H9 (cell line): Measurements from ENCODE around the gene BICD2. TPM values are rescaled to one million over a fixed set of nuclear protein-coding genes. Genes with fewer than 3 reads are reported as not detected.

Source experiments
- DNase-seq: peaks from one replicate; pipeline ENCODE4 v3.0.0-alpha.2; 2017
- H2AFZ ChIP-seq: one replicate; pipeline ENCODE4 v1.6.1; 2013; ENCODE audit warnings: mild to moderate bottlenecking, low read length, control low read depth, moderate library complexity
- H2AK5ac ChIP-seq: 2 replicates; pipeline ENCODE4 v1.6.1; 2013; ENCODE audit warnings: low read length, control low read depth, mixed read lengths; ENCODE audit not compliant: insufficient read length
- H2BK120ac ChIP-seq: one replicate; pipeline ENCODE4 v1.6.1; 2013; ENCODE audit warnings: low read depth, mild to moderate bottlenecking, low read length, control low read depth, inconsistent platforms; ENCODE audit not compliant: poor library complexity, severe bottlenecking
- H2BK12ac ChIP-seq: 2 replicates; pipeline ENCODE4 v1.6.1; 2013; ENCODE audit warnings: low read length, control low read depth, mixed read lengths, low read depth; ENCODE audit not compliant: insufficient read length
- H2BK15ac ChIP-seq: 2 replicates; pipeline ENCODE4 v1.6.1; 2013; ENCODE audit warnings: low read depth, low read length, control low read depth
- H2BK20ac ChIP-seq: one replicate; pipeline ENCODE4 v1.6.1; 2013; ENCODE audit warnings: low read depth, mild to moderate bottlenecking, low read length, control low read depth, inconsistent platforms; ENCODE audit not compliant: poor library complexity, severe bottlenecking
- H2BK5ac ChIP-seq: 2 replicates; pipeline ENCODE4 v1.6.1; 2013; ENCODE audit warnings: low read length, control low read depth, mixed read lengths; ENCODE audit not compliant: insufficient read length
- H3K14ac ChIP-seq: 2 replicates; pipeline ENCODE4 v1.6.1; 2013; ENCODE audit warnings: low read length, control low read depth; ENCODE audit not compliant: insufficient read depth
- H3K18ac ChIP-seq: 2 replicates; pipeline ENCODE4 v1.6.1; 2013; ENCODE audit warnings: low read depth, mild to moderate bottlenecking, mixed read lengths, low read length, control low read depth; ENCODE audit not compliant: insufficient read length
- H3K23ac ChIP-seq: 2 replicates; pipeline ENCODE4 v1.6.1; 2013; ENCODE audit warnings: low read length, control low read depth, mixed read lengths, low read depth; ENCODE audit not compliant: insufficient read length
- H3K23me2 ChIP-seq: 2 replicates; pipeline ENCODE4 v1.6.1; 2013; ENCODE audit warnings: low read depth, mild to moderate bottlenecking, mixed read lengths, low read length, control low read depth; ENCODE audit not compliant: insufficient read length, poor library complexity, severe bottlenecking
- H3K27ac ChIP-seq: 2 replicates; pipeline ENCODE4 v1.5.1; 2013; ENCODE audit warnings: low read length, control low read depth, mixed read lengths, low read depth; ENCODE audit not compliant: insufficient read length
- H3K27me3 ChIP-seq: 2 replicates; pipeline ENCODE4 v1.6.1; 2013; ENCODE audit warnings: low read length, control low read depth, inconsistent platforms; ENCODE audit not compliant: insufficient read depth
- H3K4ac ChIP-seq: 2 replicates; pipeline ENCODE4 v1.6.1; 2013; ENCODE audit warnings: low read depth, mild to moderate bottlenecking, control low read depth, inconsistent platforms, low read length, moderate library complexity
- H3K4me1 ChIP-seq: 2 replicates; pipeline ENCODE4 v1.6.1; 2013; ENCODE audit warnings: low read length, control low read depth, inconsistent platforms; ENCODE audit not compliant: insufficient read depth
- H3K4me2 ChIP-seq: 2 replicates; pipeline ENCODE4 v1.6.1; 2013; ENCODE audit warnings: low read length, control low read depth, mixed read lengths; ENCODE audit not compliant: insufficient read length, insufficient read depth
- H3K56ac ChIP-seq: 2 replicates; pipeline ENCODE4 v1.6.1; 2013; ENCODE audit warnings: low read depth, mild to moderate bottlenecking, mixed read lengths, low read length, control low read depth; ENCODE audit not compliant: insufficient read length
- H3K79me1 ChIP-seq: 2 replicates; pipeline ENCODE4 v1.6.1; 2013; ENCODE audit warnings: low read depth, mild to moderate bottlenecking, moderate library complexity, low read length, control low read depth, inconsistent platforms; ENCODE audit not compliant: insufficient read depth, poor library complexity, severe bottlenecking
- H3K79me2 ChIP-seq: 2 replicates; pipeline ENCODE4 v1.6.1; 2013; ENCODE audit warnings: low read length, control low read depth, inconsistent platforms; ENCODE audit not compliant: insufficient read depth
- H3K9ac ChIP-seq: 2 replicates; pipeline ENCODE4 v1.6.1; 2013; ENCODE audit warnings: low read length, control low read depth, mixed read lengths; ENCODE audit not compliant: insufficient read length; ENCODE audit errors: extremely low read depth
- H3K9me3 ChIP-seq: one replicate; pipeline ENCODE4 v1.6.1; 2013; ENCODE audit warnings: low read depth, low read length, inconsistent platforms; ENCODE audit not compliant: control insufficient read depth
- H3T11ph ChIP-seq: one replicate; pipeline ENCODE4 v1.6.1; 2013; ENCODE audit warnings: mild to moderate bottlenecking, low read length, control low read depth, inconsistent platforms
- H4K20me1 ChIP-seq: one replicate; pipeline ENCODE4 v1.6.1; 2013; ENCODE audit not compliant: control insufficient read depth, insufficient read length, insufficient read depth
- H4K5ac ChIP-seq: 2 replicates; pipeline ENCODE4 v1.6.1; 2013; ENCODE audit warnings: low read depth, mild to moderate bottlenecking, mixed read lengths, low read length, control low read depth; ENCODE audit not compliant: insufficient read length
- H4K8ac ChIP-seq: replicated peaks from 2 replicates; pipeline ENCODE4 v1.6.1; 2013; ENCODE audit warnings: low read length, control low read depth, mixed read lengths, low read depth; ENCODE audit not compliant: insufficient read length
- H4K91ac ChIP-seq: 2 replicates; pipeline ENCODE4 v1.6.1; 2013; ENCODE audit warnings: low read depth, mild to moderate bottlenecking, moderate library complexity, mixed read lengths, low read length, control low read depth; ENCODE audit not compliant: insufficient read length
- H3K27ac Mint-ChIP-seq, 3 experiments: 2 replicates in 2 of 3; 3 replicates in 1 of 3; pipeline ENCODE4 v1.8.0; 2020 to 2021; ENCODE audit warnings: mixed read lengths in 3 of 3, mild to moderate bottlenecking in 1 of 3, moderate library complexity in 1 of 3
- H3K27me3 Mint-ChIP-seq: 2 replicates; pipeline ENCODE4 v1.8.0; 2021; ENCODE audit warnings: low read depth, mild to moderate bottlenecking, moderate library complexity, mixed read lengths
- H3K36me3 Mint-ChIP-seq, 3 experiments: 2 replicates in 2 of 3; 3 replicates in 1 of 3; pipeline ENCODE4 v1.8.0; 2020 to 2021; ENCODE audit warnings: low read depth in 3 of 3, mixed read lengths in 3 of 3; ENCODE audit not compliant: insufficient read depth in 1 of 3
- H3K4me1 Mint-ChIP-seq, 2 experiments: 2 replicates each; pipeline ENCODE4 v1.8.0; 2020; ENCODE audit warnings: mixed read lengths in 2 of 2
- H3K4me3 Mint-ChIP-seq, 2 experiments: 2 replicates in 1 of 2; 3 replicates in 1 of 2; pipeline ENCODE4 v1.8.0; 2020 to 2021; ENCODE audit warnings: mild to moderate bottlenecking in 2 of 2, mixed read lengths in 2 of 2, moderate library complexity in 1 of 2
- H3K9me3 Mint-ChIP-seq, 2 experiments: 2 replicates in 1 of 2; 3 replicates in 1 of 2; pipeline ENCODE4 v1.8.0; 2020; ENCODE audit warnings: mild to moderate bottlenecking in 2 of 2, mixed read lengths in 2 of 2, moderate library complexity in 1 of 2
- WGBS: extraction: QIAGEN DNeasy Blood & Tissue Kit; methylation state at CpG from one replicate; pipeline ENCODE4 v1.1.7; 2013; ENCODE audit warnings: missing lambda C conversion rate, low lambda C conversion rate, mixed read lengths; ENCODE audit not compliant: insufficient read length; ENCODE audit errors: extremely low coverage; 5-methylcytosine and 5-hydroxymethylcytosine counted together
- total RNA-seq: library from RNA; stranded (reverse); gene quantifications from 2 replicates; pipeline ENCODE4 v1.2.1, GENCODE V29; 2021
- TF ChIP-seq, protein P1 (sequence below): fragments of 200-600 bp; sonication (generic); conservative IDR thresholded peaks from 3 replicates; pipeline ENCODE4 v1.8.0; 2021; ENCODE audit warnings: antibody characterized with exemption, mild to moderate bottlenecking

BICD2 gene
- total RNA-seq, 1 experiment from 2014 or later: 22.3 TPM

DNA sequence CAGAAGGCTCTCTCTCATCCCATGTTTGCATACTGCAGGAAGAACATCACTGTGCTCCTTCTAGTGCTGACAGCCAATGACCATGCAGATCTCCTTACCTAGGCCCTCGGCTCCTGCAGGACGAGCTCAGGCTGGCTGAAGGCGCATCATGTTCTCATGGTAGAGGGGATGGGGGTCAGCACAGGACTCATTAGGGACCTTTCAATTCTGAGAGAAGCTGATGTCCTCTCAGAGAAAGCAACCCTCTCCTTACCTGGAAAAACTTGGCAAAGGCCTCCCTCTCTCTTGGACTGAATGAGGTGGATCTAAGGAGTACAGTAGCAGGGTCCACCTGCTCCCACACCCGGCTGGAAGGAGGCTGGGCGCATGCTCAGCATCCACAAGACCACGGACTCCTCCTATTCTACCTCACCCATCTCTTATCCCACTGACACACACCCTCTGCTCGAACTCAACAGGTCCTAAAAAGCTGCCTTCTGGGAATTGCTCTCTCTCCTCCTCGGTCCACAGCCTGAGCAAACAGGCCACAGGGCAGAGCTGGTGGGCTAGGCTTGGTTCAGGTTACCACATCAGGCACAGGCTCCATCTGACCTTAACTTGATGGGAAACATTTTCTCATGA lies 97.6 kb downstream of the BICD2 start:
- no CpG with 5 or more reads among the region's 8 CpGs for WGBS
- no peak overlapping the region for H2BK12ac ChIP-seq
- peaks cover 10% of the 10 kb centered on the region for H3K79me1 ChIP-seq
- no peak overlapping the region for H2BK20ac ChIP-seq
- Mint-ChIP-seq H3K36me3 (peaks cover 0 to 10% (median 0%) of the 10 kb centered on the region in 3 experiments; a peak in 5 of 7 replicates), H3K9me3 (no peaks in the 10 kb centered on the region), H3K4me1 (peaks cover 12 to 21% of the 10 kb centered on the region in 2 experiments), H3K4me3 (peak overlapping the region in 1 of 2 experiments; percentile 16; a peak in 1 of 5 replicates), H3K27me3 (no peaks in the 10 kb centered on the region), H3K27ac (peak overlapping the region in 1 of 3 experiments; percentile 91; a peak in 2 of 7 replicates)
- H3K18ac ChIP-seq: no peak overlapping the region
- peaks cover 14% of the 10 kb centered on the region; the same call in 1 of the 2 replicates for H3K4me1 ChIP-seq
- no peak overlapping the region for H4K5ac ChIP-seq
- H3T11ph ChIP-seq: no peak overlapping the region
- peaks cover 5% of the 10 kb centered on the region for H3K23me2 ChIP-seq
- H2BK5ac ChIP-seq: no peak overlapping the region
- H2BK120ac ChIP-seq: no peak overlapping the region
- TF ChIP-seq, protein P1, sequence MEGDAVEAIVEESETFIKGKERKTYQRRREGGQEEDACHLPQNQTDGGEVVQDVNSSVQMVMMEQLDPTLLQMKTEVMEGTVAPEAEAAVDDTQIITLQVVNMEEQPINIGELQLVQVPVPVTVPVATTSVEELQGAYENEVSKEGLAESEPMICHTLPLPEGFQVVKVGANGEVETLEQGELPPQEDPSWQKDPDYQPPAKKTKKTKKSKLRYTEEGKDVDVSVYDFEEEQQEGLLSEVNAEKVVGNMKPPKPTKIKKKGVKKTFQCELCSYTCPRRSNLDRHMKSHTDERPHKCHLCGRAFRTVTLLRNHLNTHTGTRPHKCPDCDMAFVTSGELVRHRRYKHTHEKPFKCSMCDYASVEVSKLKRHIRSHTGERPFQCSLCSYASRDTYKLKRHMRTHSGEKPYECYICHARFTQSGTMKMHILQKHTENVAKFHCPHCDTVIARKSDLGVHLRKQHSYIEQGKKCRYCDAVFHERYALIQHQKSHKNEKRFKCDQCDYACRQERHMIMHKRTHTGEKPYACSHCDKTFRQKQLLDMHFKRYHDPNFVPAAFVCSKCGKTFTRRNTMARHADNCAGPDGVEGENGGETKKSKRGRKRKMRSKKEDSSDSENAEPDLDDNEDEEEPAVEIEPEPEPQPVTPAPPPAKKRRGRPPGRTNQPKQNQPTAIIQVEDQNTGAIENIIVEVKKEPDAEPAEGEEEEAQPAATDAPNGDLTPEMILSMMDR: no peak
- no peaks in the 10 kb centered on the region for H4K20me1 ChIP-seq
- no peak overlapping the region for H3K56ac ChIP-seq
- no peak overlapping the region for H3K9ac ChIP-seq
- no peaks in the 10 kb centered on the region for H3K27me3 ChIP-seq
- peaks cover 12% of the 10 kb centered on the region; the same call in 1 of the 2 replicates for H3K79me2 ChIP-seq
- H2AK5ac ChIP-seq: no peak overlapping the region
- H3K14ac ChIP-seq: no peak overlapping the region
- no peak overlapping the region for H2BK15ac ChIP-seq
- DNase-seq: peak; percentile 4
- no peak overlapping the region for H4K8ac ChIP-seq
- H3K23ac ChIP-seq: no peak overlapping the region
- H3K9me3 ChIP-seq: no peaks in the 10 kb centered on the region
- H3K4ac ChIP-seq: no peak overlapping the region
- H2AFZ ChIP-seq: no peak overlapping the region
- no peak overlapping the region for H4K91ac ChIP-seq
- no peak overlapping the region for H3K27ac ChIP-seq
- no peak overlapping the region for H3K4me2 ChIP-seq
